SK-N-SH treated with all-trans-retinoic acid at 6 μM for 48 hours (cell line): ENCODE results near the gene CCT2.

Source experiments
- ATAC-seq: fragments of 200-7000 bp; cut with Tn5 transposase; 3 replicates; pipeline ENCODE4 v1.9.1; 2020; ENCODE audit warnings: mild to moderate bottlenecking, moderate library complexity
- BACH2 ChIP-seq: fragments of 250-450 bp; sonication (Bioruptor Pico); IDR thresholded peaks from 2 replicates; pipeline ENCODE4 v1.9.0; 2021; ENCODE audit warnings: mild to moderate bottlenecking, borderline replicate concordance
- CSDC2 ChIP-seq: fragments of 250-450 bp; sonication (Bioruptor Pico); IDR thresholded peaks from 2 replicates; pipeline ENCODE4 v1.5.0; 2020; ENCODE audit warnings: mild to moderate bottlenecking, moderate library complexity
- CSRNP3 ChIP-seq: fragments of 250-450 bp; sonication (Bioruptor Pico); IDR thresholded peaks from 2 replicates; pipeline ENCODE4 v1.5.1; 2021; ENCODE audit warnings: mild to moderate bottlenecking, moderate library complexity
- ESRRG ChIP-seq: fragments of 250-450 bp; sonication (Bioruptor Pico); IDR thresholded peaks from 2 replicates; pipeline ENCODE4 v1.6.1; 2021; ENCODE audit warnings: mild to moderate bottlenecking
- OSR1 ChIP-seq: fragments of 250-450 bp; sonication (Bioruptor Pico); IDR thresholded peaks from 2 replicates; pipeline ENCODE4 v1.8.0; 2022; ENCODE audit warnings: moderate library complexity, mild to moderate bottlenecking, inconsistent platforms
- PATZ1 ChIP-seq: fragments of 250-450 bp; sonication (Bioruptor Pico); IDR thresholded peaks from 2 replicates; pipeline ENCODE4 v1.8.0; 2020; ENCODE audit warnings: mild to moderate bottlenecking, moderate library complexity, borderline replicate concordance
- POU6F1 ChIP-seq: fragments of 250-450 bp; sonication (Bioruptor Pico); IDR thresholded peaks from 2 replicates; pipeline ENCODE4 v1.8.0; 2021; ENCODE audit warnings: low read depth, mild to moderate bottlenecking, moderate library complexity, borderline replicate concordance
- PPARA ChIP-seq: fragments of 250-450 bp; sonication (Bioruptor Pico); IDR thresholded peaks from 2 replicates; pipeline ENCODE4 v1.5.0; 2020; ENCODE audit warnings: mild to moderate bottlenecking, borderline replicate concordance
- RARB ChIP-seq: fragments of 250-450 bp; sonication (Bioruptor Pico); IDR thresholded peaks from 2 replicates; pipeline ENCODE4 v1.8.0; 2021; ENCODE audit warnings: mild to moderate bottlenecking, moderate library complexity
- SNAI2 ChIP-seq: fragments of 250-450 bp; sonication (Bioruptor Pico); IDR thresholded peaks from 2 replicates; pipeline ENCODE4 v1.5.0; 2020; ENCODE audit warnings: mild to moderate bottlenecking, moderate library complexity
- TOX ChIP-seq: fragments of 250-450 bp; sonication (Bioruptor Pico); IDR thresholded peaks from 2 replicates; pipeline ENCODE4 v1.8.0; 2021; ENCODE audit warnings: mild to moderate bottlenecking, moderate library complexity, borderline replicate concordance
- TSHZ2 ChIP-seq: fragments of 250-450 bp; sonication (Bioruptor Pico); IDR thresholded peaks from 2 replicates; pipeline ENCODE4 v1.5.0; 2020; ENCODE audit warnings: mild to moderate bottlenecking, moderate library complexity
- ZFP3 ChIP-seq: fragments of 250-450 bp; sonication (Bioruptor Pico); IDR thresholded peaks from 2 replicates; pipeline ENCODE4 v1.5.0; 2020; ENCODE audit warnings: mild to moderate bottlenecking, moderate library complexity
- ZFP30 ChIP-seq: fragments of 450-650 bp; formaldehyde crosslinking; IDR thresholded peaks from 2 replicates; pipeline ENCODE4 v1.5.0; 2022; ENCODE audit warnings: mild to moderate bottlenecking, moderate library complexity
- ZNF565 ChIP-seq: fragments of 450-650 bp; formaldehyde crosslinking; conservative IDR thresholded peaks from 2 replicates; pipeline ENCODE4 v1.5.0; 2020; ENCODE audit warnings: low read depth, mild to moderate bottlenecking, moderate library complexity
- ZNF70 ChIP-seq: fragments of 450-650 bp; formaldehyde crosslinking; IDR thresholded peaks from 2 replicates; pipeline ENCODE4 v1.5.0; 2020; ENCODE audit warnings: mild to moderate bottlenecking, moderate library complexity
- ZNF8 ChIP-seq: fragments of 450-650 bp; formaldehyde crosslinking; IDR thresholded peaks from 2 replicates; pipeline ENCODE4 v1.5.0; 2020; ENCODE audit warnings: mild to moderate bottlenecking, moderate library complexity

The CCT2 gene

GRCh38 chr12:69613351-69613750, 28.1 kb downstream of the CCT2 start:
- TF ChIP-seq POU6F1, result no peak
- no peak for TF ChIP-seq PATZ1
- TF ChIP-seq PPARA (CRISPR knock-in tag), result no peak
- no peak for TF ChIP-seq BACH2
- TF ChIP-seq SNAI2 (CRISPR knock-in tag), result no peak
- TF ChIP-seq ZNF8, result no peak
- TF ChIP-seq ZFP30, result no peak
- no peak for TF ChIP-seq OSR1 (CRISPR knock-in tag)
- peak; percentile 26; the same call in 1 of the 3 replicates for ATAC-seq

- no peak for ATAC-seq
- no peak for TF ChIP-seq PPARA (CRISPR knock-in tag)
Observed at GRCh38 chr12:69616025-69616424, 30.8 kb downstream of the CCT2 start.

GRCh38 chr12:69619050-69619449, 33.8 kb downstream of the CCT2 start:
- no peak for ATAC-seq
- TF ChIP-seq TSHZ2 (CRISPR knock-in tag), result no peak
- TF ChIP-seq TOX, result no peak
- TF ChIP-seq ZFP30, result no peak
- no peak for TF ChIP-seq RARB (CRISPR knock-in tag)
- TF ChIP-seq PATZ1, result no peak
- no peak for TF ChIP-seq CSRNP3 (CRISPR knock-in tag)
- no peak for TF ChIP-seq ZNF565 (CRISPR knock-in tag)
- TF ChIP-seq SNAI2 (CRISPR knock-in tag), result no peak
- no peak for TF ChIP-seq BACH2
- TF ChIP-seq ZNF70, result no peak

- ATAC-seq, result no peak
- TF ChIP-seq ESRRG (no peak), TSHZ2 (CRISPR knock-in tag) (no peak), PATZ1 (no peak), ZFP3 (no peak), RARB (CRISPR knock-in tag) (no peak), BACH2 (no peak), ZNF8 (no peak), OSR1 (CRISPR knock-in tag) (no peak), PPARA (CRISPR knock-in tag) (no peak), TOX (no peak), CSDC2 (no peak), ZNF70 (no peak), ZNF565 (CRISPR knock-in tag) (no peak), CSRNP3 (CRISPR knock-in tag) (no peak)
Observed at GRCh38 chr12:69620077-69620476, 34.8 kb downstream of the CCT2 start.
